ENCODE measurements around the gene TPM1.
"Not testable (repeated sequence)": the region's sequence is repeated elsewhere in the genome, so short reads cannot be mapped to it uniquely, and the experiment has no call there.

The TPM1 gene

DNA sequence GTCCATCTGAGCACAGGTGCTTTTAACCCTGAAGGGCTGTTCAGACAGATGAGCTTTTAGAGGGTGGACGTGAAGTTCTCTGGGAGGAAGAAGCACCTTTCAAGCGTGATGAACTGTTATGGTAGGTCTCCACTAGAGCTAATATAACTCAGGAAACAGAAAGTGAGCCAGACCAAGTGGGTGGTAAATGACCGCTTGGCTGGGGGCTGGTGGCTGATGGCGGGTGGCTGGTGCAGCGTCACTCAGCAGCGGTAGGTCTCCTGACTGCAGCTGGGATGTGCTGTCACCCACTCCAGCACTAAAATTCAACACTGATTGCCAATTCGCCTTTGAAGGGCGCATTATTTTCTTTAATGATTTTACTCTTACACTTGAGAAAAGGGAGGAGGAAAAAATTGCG is 47.9 kb downstream of the TPM1 start:
- H3K4me1 ChIP-seq, result peaks cover 47% of the 10 kb centered on the region
- no peaks in the 10 kb centered on the region for H3K27me3 ChIP-seq
- TF ChIP-seq Cebpa-rat (IDR thresholded peaks at IDR 0.05), result no peak
- no peak overlapping the region for H3K4me3 ChIP-seq
- no peaks in the 10 kb centered on the region for H3K36me3 ChIP-seq
- H3K9me3 ChIP-seq, result no peaks in the 10 kb centered on the region
- H3K4me2 ChIP-seq, result no peak overlapping the region
- H3K9ac ChIP-seq, result no peak overlapping the region
- H3K27ac ChIP-seq, result no peak overlapping the region
- no peaks in the 10 kb centered on the region for H4K20me1 ChIP-seq

DNA sequence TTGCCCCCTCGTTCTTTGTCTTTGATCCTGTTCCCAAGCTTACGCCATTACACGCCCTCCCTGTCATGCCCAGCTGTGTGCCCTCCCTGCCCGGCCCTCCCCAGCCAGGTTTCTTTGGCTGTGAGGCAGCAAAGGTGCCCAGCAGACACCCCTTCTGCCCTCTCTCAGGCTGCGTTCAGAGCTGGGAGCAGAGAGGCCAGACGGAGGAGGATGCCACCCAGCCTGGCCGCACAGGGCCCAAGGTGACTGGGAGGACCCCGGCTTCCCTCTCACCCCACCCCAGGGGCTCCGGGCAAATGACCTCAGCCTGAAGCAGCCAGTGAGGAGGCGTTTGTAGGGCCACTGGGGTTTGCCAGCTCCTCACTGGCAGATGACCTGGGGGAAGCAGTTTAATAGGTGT is 48.3 kb downstream of the TPM1 start:
- Histone ChIP-seq H3K4me1 (peaks cover 47% of the 10 kb centered on the region), H3K27ac (no peak overlapping the region), H3K27me3 (no peaks in the 10 kb centered on the region), H3K9me3 (no peaks in the 10 kb centered on the region), H4K20me1 (no peaks in the 10 kb centered on the region), H3K9ac (no peak overlapping the region), H3K4me2 (no peak overlapping the region), H3K36me3 (no peaks in the 10 kb centered on the region), H3K4me3 (no peak overlapping the region)
- no peak for TF ChIP-seq Cebpa-rat (IDR thresholded peaks at IDR 0.05)

DNA sequence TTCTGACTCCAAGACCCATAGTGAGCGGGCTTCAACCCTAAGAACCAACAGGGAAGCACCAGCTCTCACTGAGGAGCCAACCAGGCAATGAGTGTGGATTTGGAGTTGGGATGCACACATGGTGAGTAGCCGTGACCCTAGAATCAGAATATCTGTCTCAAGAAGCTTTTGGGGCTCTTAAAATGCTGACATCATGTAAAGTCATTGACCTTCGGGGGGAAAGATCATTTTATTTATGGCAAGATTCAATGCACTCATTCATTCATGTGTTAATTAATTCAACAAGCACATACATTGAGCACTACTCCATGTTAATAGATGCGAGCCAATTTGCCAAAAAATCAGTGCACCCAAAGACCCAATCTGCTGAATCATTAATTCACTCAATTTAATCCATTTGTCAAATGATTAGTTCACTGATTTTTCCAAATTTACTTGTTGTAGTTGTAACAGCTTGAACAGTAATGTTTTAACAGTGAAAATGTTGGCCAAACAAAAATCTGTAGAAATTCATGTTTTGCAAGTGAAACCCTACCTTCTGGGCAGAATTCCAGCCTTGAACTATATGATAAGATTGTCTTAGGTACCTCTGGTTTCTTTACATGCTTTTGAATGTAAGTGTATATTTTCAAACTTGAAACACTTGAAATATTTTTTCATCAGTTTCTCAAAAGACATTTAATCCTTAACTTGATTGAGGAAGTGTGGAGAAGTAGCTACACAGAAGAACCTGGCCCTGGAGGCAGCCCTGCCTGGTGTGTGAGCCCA is 49.3 kb downstream of the TPM1 start:
- Histone ChIP-seq H3K4me1 (peaks cover 47% of the 10 kb centered on the region), H3K36me3 (no peaks in the 10 kb centered on the region), H3K9me3 (no peaks in the 10 kb centered on the region), H3K27ac (no peak overlapping the region), H4K20me1 (no peaks in the 10 kb centered on the region), H3K9ac (no peak overlapping the region), H3K4me2 (no peak overlapping the region), H3K27me3 (no peaks in the 10 kb centered on the region), H3K4me3 (no peak overlapping the region)
- TF ChIP-seq Cebpa-rat (IDR thresholded peaks at IDR 0.05), result no peak

DNA sequence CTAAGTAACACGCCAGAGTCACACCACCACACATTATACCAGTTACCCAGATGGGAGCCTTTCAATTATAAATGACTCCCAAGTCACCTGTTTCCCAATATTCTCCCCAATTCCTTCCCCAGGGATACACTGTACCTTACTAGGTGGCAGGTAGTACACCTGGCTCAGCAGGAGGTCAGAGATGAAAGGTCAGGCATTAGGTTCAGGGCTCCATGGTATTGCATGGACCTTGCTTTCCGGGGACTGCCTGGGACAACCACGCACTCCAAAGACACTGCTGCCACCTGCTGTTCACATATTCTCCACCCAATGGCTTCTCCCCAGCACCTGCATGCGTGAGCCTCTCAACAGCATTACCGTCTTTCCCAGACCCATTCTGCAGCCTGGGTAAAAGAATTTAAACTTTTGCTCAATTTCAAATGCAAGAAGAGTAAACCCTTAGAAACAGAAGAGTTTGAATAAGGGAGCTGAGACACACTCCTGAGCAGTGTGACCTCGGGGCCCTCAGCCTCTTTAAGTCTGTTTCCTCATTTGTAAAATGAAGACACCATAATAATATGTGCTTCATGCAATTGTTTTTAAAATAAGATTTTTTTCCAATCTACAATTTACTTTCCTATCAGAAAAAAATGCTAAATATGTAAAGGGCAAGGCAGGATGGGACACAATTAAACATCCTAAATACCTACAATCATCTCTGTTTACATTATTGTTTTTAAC is 51.1 kb downstream of the TPM1 start:
- H4K20me1 ChIP-seq, result no peaks in the 10 kb centered on the region
- H3K4me3 ChIP-seq, result no peak overlapping the region
- H3K9me3 ChIP-seq, result 0 out of 2 replicates have a peak, but pooled peaks cover 5% of the 10 kb centered on the region
- H3K4me2 ChIP-seq, result 0 out of 2 replicates have a peak overlapping the region, but pooled peaks have one; percentile 67
- TF ChIP-seq Cebpa-rat (IDR thresholded peaks at IDR 0.05), result no peak
- peaks cover 36% of the 10 kb centered on the region for H3K4me1 ChIP-seq
- H3K36me3 ChIP-seq, result no peaks in the 10 kb centered on the region
- no peaks in the 10 kb centered on the region for H3K27me3 ChIP-seq
- no peak overlapping the region for H3K9ac ChIP-seq
- no peak overlapping the region for H3K27ac ChIP-seq

DNA sequence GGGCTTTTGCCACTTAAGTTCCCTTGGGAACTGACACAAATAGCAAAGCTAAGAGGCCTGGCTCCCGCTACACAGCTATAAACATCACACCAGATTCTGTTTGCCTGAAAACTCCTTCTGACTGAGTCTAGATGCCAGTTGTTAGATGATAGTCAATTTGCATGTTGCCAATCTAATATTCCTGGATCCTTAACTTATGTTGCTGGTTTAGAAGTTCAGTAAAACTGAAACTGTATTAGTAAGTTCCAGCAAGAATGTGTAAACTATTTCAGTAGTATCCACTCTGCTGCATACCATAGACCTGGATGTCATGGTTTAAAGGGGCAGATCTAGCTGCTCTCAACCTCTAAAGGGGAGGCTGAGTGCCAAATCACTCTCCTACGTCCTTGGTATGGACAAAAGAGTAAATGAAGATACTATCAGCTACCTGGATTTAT is 52.0 kb downstream of the TPM1 start:
- H3K9me3 ChIP-seq, result 0 out of 2 replicates have a peak, but pooled peaks cover 5% of the 10 kb centered on the region
- H3K4me1 ChIP-seq, result peaks cover 27% of the 10 kb centered on the region
- no peak for TF ChIP-seq Cebpa-rat (IDR thresholded peaks at IDR 0.05)
- H4K20me1 ChIP-seq, result no peaks in the 10 kb centered on the region
- peak overlapping the region; percentile 67 for H3K4me2 ChIP-seq
- H3K4me3 ChIP-seq, result no peak overlapping the region
- H3K27ac ChIP-seq, result no peak overlapping the region
- H3K9ac ChIP-seq, result peak overlapping the region; percentile 38; the same call in 1 of the 2 replicates
- H3K36me3 ChIP-seq, result no peaks in the 10 kb centered on the region
- no peaks in the 10 kb centered on the region for H3K27me3 ChIP-seq

DNA sequence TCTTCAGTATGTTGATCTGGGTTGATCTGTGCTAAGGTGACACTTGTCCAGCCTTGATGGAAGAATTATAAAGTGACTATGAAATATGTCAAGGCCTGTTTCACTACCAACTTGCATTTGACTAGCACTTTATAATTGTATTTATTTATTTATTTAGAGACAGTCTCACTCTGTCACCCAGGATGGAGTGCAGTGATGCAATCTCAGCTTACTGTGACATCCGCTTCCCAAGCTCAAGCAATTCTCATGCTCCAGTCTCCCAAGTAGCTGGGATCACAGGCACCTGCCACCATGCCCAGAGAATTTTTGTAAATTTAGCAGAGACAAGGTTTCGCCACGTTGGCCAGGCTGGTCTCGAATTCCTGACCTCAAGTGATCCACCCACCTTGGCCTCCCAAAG is 53.6 kb downstream of the TPM1 start:
- no peak overlapping the region for H3K9ac ChIP-seq
- H3K9me3 ChIP-seq, result 0 out of 2 replicates have a peak, but pooled peaks cover 8% of the 10 kb centered on the region
- no peaks in the 10 kb centered on the region for H4K20me1 ChIP-seq
- H3K4me2 ChIP-seq, result no peak overlapping the region
- no peaks in the 10 kb centered on the region for H3K36me3 ChIP-seq
- no peak overlapping the region for H3K4me3 ChIP-seq
- no peaks in the 10 kb centered on the region for H3K27me3 ChIP-seq
- no peak overlapping the region for H3K27ac ChIP-seq
- TF ChIP-seq Cebpa-rat (IDR thresholded peaks at IDR 0.05), result no peak
- H3K4me1 ChIP-seq, result peaks cover 15% of the 10 kb centered on the region

DNA sequence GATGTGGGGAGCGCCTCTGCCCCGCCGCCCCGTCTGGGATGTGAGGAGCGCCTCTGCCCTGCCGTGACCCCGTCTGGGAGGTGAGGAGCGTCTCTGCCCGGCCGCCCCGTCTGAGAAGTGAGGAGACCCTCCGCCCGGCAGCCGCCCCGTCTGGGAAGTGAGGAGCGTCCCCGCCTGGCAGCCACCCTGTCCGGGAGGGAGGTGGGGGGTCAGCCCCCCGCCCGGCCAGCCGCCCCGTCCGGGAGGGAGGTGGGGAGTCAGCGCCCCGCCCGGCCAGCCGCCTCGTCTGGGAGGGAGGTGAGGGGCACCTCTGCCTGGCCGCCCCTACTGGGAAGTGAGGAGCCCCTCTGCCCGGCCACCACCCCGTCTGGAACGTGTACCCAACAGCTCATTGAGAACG is 56.4 kb downstream of the TPM1 start:
- peaks cover 12% of the 10 kb centered on the region for H3K4me1 ChIP-seq
- not testable (repeated sequence) for H4K20me1 ChIP-seq, H3K4me2 ChIP-seq, H3K9ac ChIP-seq, H3K27me3 ChIP-seq, H3K9me3 ChIP-seq, H3K4me3 ChIP-seq, H3K27ac ChIP-seq, H3K36me3 ChIP-seq

DNA sequence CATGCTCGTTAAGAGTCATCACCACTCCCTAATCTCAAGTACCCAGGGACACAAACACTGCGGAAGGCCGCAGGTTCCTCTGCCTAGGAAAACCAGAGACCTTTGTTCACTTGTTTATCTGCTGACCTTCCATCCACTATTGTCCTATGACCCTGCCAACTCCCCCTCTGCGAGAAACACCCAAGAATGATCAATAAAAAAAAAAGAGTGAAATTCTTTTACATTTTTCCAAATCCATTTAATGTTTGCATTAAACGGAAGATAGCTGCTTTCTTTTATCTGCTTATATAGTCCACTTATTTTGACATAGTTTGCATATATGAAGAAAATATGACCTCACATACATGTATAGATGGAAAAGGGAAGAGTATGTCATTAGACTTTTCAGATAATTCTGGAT is 57.0 kb downstream of the TPM1 start:
- H3K27me3 ChIP-seq, H3K9me3 ChIP-seq, H3K36me3 ChIP-seq, H3K27ac ChIP-seq, H3K4me1 ChIP-seq, H3K4me3 ChIP-seq, H3K9ac ChIP-seq, H4K20me1 ChIP-seq, H3K4me2 ChIP-seq: not testable (repeated sequence)

DNA sequence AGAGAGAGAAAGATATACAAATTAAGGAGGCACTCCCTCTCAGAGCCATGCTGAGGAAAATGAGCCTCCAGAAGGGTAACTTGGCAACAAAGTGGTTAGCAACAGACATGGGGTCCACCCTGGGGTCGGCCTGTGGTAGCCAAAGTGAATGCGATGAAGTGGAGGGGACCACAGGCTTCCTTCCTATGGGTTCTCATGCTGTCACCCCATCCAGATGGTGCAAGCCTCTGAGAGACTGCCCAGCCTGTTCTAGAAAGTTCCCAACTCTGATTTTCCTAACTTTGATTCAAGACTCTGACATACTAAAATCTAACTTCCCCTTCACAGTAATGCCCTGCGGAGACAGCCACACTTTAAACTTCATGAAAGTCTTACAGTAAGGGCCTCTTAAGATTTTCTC is 60.9 kb downstream of the TPM1 start:
- Histone ChIP-seq H3K4me3 (no peak overlapping the region), H3K27ac (no peak overlapping the region), H3K4me1 (no peaks in the 10 kb centered on the region), H3K4me2 (no peak overlapping the region), H3K27me3 (no peaks in the 10 kb centered on the region), H3K36me3 (no peaks in the 10 kb centered on the region), H3K9ac (no peak overlapping the region), H4K20me1 (no peaks in the 10 kb centered on the region), H3K9me3 (peaks cover 25% of the 10 kb centered on the region)
- TF ChIP-seq Cebpa-rat (IDR thresholded peaks at IDR 0.05), result no peak

DNA sequence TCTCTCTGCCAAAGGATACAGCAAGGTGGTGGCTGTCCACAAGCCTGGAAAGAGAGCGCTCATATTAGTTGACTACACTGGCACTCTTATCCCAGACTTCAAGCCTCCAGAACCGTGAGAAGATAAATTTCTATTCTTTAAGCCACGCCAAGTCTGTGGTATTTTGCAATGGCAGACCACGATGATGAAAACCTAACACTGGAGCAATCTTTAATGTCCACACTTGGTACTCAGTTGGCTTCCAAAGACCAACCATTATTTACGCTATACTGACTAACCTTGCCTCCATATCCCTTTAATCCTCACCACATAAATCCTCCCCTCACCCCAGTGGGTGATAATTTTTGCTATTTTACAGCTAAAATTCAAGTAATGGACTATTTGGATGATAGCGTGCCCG is 62.2 kb downstream of the TPM1 start:
- Histone ChIP-seq H3K27ac (no peak overlapping the region), H3K4me3 (no peak overlapping the region), H4K20me1 (no peaks in the 10 kb centered on the region), H3K9ac (no peak overlapping the region), H3K27me3 (no peaks in the 10 kb centered on the region), H3K4me1 (no peaks in the 10 kb centered on the region), H3K4me2 (no peak overlapping the region), H3K36me3 (no peaks in the 10 kb centered on the region), H3K9me3 (peaks cover 25% of the 10 kb centered on the region)
- no peak for TF ChIP-seq Cebpa-rat (IDR thresholded peaks at IDR 0.05)

DNA sequence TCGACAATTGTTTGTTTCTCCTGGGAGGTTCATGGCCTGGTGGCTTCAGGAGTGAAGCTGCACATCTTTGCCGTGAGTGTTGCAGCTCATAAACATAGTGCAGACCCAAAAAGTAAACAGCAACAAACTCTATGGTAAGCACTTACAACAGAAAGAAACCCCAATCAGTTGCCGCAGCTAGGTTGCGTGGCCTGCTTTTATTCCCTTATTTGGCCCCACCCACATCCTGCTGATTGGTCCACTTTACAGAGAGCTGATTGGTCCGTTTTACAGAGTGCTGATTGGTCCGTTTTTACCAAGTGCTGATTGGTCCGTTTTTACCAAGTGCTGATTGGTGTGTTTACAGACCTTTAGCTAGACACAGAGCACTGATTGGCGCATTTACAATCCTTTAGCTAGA is 62.8 kb downstream of the TPM1 start:
- not testable (repeated sequence) for H3K9ac ChIP-seq, H3K4me3 ChIP-seq, H4K20me1 ChIP-seq, H3K36me3 ChIP-seq, H3K27me3 ChIP-seq, H3K4me1 ChIP-seq, H3K4me2 ChIP-seq, H3K27ac ChIP-seq
- peaks cover 22% of the 10 kb centered on the region for H3K9me3 ChIP-seq
